Stomach (tissue), 4 donors: Measurements from ENCODE around the gene PRDX3.

ENCODE experiments used
- EP300 ChIP-seq: sonication (generic); formaldehyde crosslinking; IDR thresholded peaks from one replicate; pipeline ENCODE4 v1.6.1; 2017; ENCODE audit warnings: antibody characterized with exemption
- POLR2A ChIP-seq, 4 donors: fragments of 450-650 bp; IDR thresholded peaks; one replicate each; pipeline ENCODE4 v1.6.1; 2016; ENCODE audit warnings: antibody characterized with exemption in 4 of 4, control low read depth in 2 of 4, mild to moderate bottlenecking in 1 of 4, moderate library complexity in 1 of 4
- POLR2AphosphoS5 ChIP-seq, 3 donors: sonication (generic); formaldehyde crosslinking; IDR thresholded peaks; one replicate each; pipeline ENCODE4 v1.6.1; 2016; ENCODE audit warnings: antibody characterized with exemption in 3 of 3
- TF ChIP-seq, protein P1 (sequence below), 7 experiments: fragments of 450-650 bp in 4 of 7; fragments of 200-600 bp in 3 of 7; sonication (generic) in 3 of 7; IDR thresholded peaks; one replicate each; pipeline ENCODE4 v1.5.1; 2016 to 2019; ENCODE audit warnings: antibody characterized with exemption in 7 of 7, control low read depth in 2 of 7, mild to moderate bottlenecking in 1 of 7

DNA sequence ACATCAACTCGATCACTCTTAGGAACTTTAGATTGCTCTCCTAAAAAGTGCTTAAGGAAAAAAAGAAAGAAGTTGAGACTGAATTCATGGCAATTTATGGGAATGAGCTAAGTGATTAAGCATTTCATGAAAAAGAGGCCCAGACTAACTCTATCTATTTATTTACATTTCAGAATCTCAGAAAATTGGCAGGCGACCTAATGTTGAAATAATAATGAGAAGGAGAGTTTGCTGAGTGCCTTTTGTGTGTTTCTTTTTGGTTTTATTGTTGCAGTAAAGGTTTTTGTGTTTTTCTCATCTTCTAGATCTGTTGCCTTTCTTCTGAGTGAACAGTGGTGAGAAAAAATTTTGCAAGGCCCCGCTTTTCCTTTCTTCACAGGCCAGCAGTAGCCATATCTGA lies 32.6 kb upstream of the PRDX3 start:
- TF ChIP-seq, protein P1, sequence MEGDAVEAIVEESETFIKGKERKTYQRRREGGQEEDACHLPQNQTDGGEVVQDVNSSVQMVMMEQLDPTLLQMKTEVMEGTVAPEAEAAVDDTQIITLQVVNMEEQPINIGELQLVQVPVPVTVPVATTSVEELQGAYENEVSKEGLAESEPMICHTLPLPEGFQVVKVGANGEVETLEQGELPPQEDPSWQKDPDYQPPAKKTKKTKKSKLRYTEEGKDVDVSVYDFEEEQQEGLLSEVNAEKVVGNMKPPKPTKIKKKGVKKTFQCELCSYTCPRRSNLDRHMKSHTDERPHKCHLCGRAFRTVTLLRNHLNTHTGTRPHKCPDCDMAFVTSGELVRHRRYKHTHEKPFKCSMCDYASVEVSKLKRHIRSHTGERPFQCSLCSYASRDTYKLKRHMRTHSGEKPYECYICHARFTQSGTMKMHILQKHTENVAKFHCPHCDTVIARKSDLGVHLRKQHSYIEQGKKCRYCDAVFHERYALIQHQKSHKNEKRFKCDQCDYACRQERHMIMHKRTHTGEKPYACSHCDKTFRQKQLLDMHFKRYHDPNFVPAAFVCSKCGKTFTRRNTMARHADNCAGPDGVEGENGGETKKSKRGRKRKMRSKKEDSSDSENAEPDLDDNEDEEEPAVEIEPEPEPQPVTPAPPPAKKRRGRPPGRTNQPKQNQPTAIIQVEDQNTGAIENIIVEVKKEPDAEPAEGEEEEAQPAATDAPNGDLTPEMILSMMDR (IDR thresholded peaks at IDR 0.05) = no peak
- TF ChIP-seq POLR2A (IDR thresholded peaks at IDR 0.05) (no peak), EP300 (no peak), POLR2AphosphoS5 (IDR thresholded peaks at IDR 0.05) (no peak)
